MV-4-11 (cell line): ENCODE data around the gene CEP95.
"Not testable (repeated sequence)": the region's sequence is repeated elsewhere in the genome, so short reads cannot be mapped to it uniquely, and the experiment has no call there.

ENCODE experiments used
- DNase-seq: peaks from one replicate; lab custom pipeline; 2025; lab: John Stamatoyannopoulos, UW

The CEP95 gene

GRCh38 chr17:64506576-64507412, at the start of gene CEP95:
TSS of gene CEP95 (plus strand) at chr17:64506977. CDS start at chr17:64507098, 121 bp downstream.
- DNase-seq = peak; percentile 97

GRCh38 chr17:64457156-64457555, 49.6 kb upstream of the CEP95 start:
- peak; percentile 25 for DNase-seq

- no peak for DNase-seq
Measured at GRCh38 chr17:64458756-64459155, 48.0 kb upstream of the CEP95 start.

- no peak for DNase-seq
Measured at GRCh38 chr17:64459284-64459747, 47.5 kb upstream of the CEP95 start.

- DNase-seq = not testable (repeated sequence)
Measured at GRCh38 chr17:64459818-64460217, 47.0 kb upstream of the CEP95 start.

GRCh38 chr17:64460955-64461354, 45.8 kb upstream of the CEP95 start:
- DNase-seq = no peak

GRCh38 chr17:64461788-64462187, 45.0 kb upstream of the CEP95 start:
- DNase-seq = no peak

GRCh38 chr17:64466019-64466735, 40.6 kb upstream of the CEP95 start:
- DNase-seq = no peak

GRCh38 chr17:64466834-64467233, 39.9 kb upstream of the CEP95 start:
- DNase-seq = not testable (repeated sequence)

- no peak for DNase-seq
Measured at GRCh38 chr17:64470625-64471024, 36.2 kb upstream of the CEP95 start.

GRCh38 chr17:64471440-64471839, 35.3 kb upstream of the CEP95 start:
- DNase-seq = no peak

GRCh38 chr17:64472564-64472963, 34.2 kb upstream of the CEP95 start:
- DNase-seq = no peak

- peak; percentile 29 for DNase-seq
Measured at GRCh38 chr17:64477849-64478248, 28.9 kb upstream of the CEP95 start.

- DNase-seq = no peak
Measured at GRCh38 chr17:64480951-64481350, 25.8 kb upstream of the CEP95 start.

GRCh38 chr17:64484380-64484779, 22.4 kb upstream of the CEP95 start:
- DNase-seq = no peak

- no peak for DNase-seq
Measured at GRCh38 chr17:64488301-64488700, 18.5 kb upstream of the CEP95 start.

GRCh38 chr17:64491034-64491860, 15.5 kb upstream of the CEP95 start:
- peak; percentile 44 for DNase-seq

- DNase-seq = no peak
Measured at GRCh38 chr17:64491994-64492393, 14.8 kb upstream of the CEP95 start.

- DNase-seq = no peak
Measured at GRCh38 chr17:64492481-64493109, 14.2 kb upstream of the CEP95 start.

- no peak for DNase-seq
Measured at GRCh38 chr17:64494121-64494520, 12.7 kb upstream of the CEP95 start.

- DNase-seq = not testable (repeated sequence)
Measured at GRCh38 chr17:64495300-64495699, 11.5 kb upstream of the CEP95 start.

GRCh38 chr17:64496348-64496785, 10.4 kb upstream of the CEP95 start:
- no peak for DNase-seq
